Effector CD8-positive, alpha-beta T cell (primary cell): ENCODE results near the gene DOC2A.

Experiments
- DNase-seq: peaks from one replicate; lab custom pipeline; 2025; lab: John Stamatoyannopoulos, UW

DOC2A gene

DNA sequence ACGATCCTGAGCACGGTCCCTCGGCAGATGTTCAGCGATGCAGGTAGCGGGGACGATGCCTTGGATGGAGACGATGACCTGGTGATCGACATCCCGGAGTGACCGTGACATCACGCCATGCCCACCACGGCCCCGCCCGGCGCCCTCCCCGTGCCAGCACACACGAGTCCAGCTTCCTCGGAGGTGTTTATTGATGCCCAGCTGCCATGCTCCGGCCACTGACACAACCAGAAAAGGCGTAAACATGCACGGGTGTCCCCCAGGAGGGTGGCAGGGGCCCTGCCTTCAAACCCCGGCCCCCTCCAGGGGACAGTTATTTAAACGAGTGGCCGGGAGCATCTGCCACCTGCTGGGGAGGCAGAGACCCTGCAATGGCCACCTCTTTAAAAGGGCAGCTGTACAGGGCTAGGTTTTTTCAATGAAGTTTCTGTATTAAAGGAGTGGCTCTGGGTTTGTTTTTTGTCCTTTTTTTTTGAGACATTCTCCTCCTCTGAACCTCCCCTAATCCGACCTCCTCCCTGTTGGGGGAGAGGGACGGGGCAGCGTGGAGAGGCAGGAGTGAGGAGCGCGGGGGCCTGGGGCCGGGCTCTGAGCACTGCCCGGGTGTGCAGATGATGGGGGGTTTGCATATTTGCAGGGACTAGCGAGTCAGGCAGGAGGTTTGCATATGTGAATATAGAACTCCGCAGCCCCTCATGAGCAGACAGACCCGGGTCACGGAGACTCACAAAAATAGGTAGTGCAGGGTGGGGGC lies 5.3 kb downstream of the DOC2A start:
- peak; percentile 8 for DNase-seq

DNA sequence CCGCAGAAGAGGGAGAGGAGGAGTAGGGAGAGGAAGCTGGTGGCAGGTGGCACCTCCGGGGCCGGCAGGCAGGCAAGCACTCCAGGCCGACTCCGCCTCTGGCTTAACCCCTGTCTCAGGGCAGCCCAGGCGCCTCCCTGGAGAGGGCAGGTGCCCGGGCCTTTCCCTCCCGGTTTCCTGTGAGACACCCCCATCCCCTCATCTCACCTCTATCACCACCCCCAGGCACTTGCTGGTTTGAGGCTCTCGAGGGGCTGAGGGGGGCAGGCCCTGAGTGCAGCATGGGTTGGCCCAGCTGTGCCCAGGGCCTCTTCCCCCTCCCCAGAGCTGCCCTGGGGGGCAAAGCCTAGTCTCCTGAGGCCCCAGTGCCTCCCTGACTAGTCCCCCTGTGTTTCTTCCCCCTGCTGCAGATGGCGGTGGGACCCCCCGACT lies 6.0 kb downstream of the DOC2A start:
- no peak for DNase-seq

DNA sequence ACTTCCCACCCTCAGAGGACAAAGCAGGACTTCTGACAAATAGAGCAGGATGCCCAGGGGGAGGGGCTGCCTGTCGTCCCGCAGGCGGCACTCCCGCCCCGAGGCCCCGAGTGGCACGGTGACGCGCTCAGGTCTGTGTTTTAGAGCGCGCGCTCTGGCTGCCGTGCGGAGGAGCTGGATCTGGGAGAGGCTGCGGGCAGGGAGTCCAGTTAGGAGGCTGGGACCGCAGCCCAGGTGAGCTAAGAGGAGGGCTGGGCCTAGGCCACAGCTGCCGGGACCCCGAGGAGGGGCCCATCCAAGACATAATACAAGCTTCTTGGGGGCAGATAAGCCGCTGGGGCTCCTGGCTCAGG lies 6.4 kb downstream of the DOC2A start:
- no peak for DNase-seq

DNA sequence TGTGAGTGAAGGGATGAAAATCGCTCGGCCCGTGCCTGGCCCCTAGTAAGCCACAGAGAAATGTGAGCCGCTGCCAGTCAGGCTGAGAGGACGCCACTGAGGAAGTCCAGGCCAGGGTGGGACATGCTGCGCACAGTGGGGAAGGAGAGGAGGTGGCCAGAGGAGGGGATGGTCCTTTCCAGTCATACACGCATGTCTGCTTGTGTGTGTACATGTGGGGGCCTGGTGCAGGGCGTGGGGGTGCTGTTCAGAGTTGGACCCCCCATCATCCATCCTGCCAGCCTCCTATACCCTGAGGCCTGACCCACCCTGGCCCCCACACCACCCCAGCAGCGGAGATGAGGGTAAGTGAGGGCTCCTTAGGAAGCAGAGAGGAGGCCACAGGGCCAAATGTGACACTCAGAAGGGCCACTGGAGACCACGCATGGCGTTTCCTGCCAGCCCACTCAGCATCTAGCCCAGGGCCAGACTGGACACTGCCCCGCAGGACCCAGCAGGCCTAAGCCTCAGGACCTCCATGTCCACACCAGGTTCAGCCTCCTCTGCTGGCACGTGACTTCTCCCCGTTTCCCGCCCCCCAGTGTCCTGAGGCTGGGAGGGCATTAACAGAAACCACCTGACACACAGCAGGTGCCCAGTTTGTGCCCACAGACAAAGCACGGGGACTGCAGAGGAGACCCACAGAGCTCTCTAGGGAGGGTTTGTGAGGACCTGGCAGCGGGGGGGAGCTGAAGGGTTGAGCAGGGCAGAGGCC lies 7.0 kb downstream of the DOC2A start:
- no peak for DNase-seq

DNA sequence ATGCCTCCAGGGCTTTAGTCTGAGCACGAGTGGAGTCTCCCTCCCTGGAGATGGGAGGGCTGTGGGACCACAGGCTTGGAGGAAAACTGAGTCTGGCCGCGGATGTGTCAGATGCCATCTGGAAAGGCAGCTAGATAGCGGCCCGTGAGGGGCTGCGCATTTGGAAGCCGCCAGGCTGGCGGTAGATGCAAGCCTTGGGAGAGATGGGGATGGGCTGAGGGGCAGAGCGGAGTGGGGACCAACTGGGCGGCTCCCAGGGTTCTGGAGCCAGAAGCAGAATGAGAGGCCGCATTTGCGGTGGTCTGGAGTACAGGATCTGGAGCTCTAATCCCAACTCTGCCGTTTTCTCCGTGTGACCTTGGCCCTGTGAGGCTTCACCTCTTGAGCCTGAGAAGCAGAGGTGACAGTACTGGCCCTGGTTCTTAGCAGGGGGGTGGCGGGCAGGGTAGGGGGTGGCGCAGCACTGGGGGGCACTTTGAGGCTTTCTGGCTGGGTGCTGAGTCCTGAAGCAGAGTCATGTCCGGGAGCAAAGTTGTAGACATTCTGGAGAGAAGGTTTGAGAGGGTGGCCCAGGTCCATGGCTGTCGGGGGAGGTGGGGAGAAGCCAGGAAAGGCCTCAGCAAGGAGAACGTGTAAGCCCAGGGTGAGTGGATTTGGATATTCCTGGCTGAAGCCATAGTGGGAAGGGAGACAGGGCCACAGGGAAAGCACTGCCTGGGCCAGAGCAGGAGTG lies 8.0 kb downstream of the DOC2A start:
- DNase-seq: no peak

DNA sequence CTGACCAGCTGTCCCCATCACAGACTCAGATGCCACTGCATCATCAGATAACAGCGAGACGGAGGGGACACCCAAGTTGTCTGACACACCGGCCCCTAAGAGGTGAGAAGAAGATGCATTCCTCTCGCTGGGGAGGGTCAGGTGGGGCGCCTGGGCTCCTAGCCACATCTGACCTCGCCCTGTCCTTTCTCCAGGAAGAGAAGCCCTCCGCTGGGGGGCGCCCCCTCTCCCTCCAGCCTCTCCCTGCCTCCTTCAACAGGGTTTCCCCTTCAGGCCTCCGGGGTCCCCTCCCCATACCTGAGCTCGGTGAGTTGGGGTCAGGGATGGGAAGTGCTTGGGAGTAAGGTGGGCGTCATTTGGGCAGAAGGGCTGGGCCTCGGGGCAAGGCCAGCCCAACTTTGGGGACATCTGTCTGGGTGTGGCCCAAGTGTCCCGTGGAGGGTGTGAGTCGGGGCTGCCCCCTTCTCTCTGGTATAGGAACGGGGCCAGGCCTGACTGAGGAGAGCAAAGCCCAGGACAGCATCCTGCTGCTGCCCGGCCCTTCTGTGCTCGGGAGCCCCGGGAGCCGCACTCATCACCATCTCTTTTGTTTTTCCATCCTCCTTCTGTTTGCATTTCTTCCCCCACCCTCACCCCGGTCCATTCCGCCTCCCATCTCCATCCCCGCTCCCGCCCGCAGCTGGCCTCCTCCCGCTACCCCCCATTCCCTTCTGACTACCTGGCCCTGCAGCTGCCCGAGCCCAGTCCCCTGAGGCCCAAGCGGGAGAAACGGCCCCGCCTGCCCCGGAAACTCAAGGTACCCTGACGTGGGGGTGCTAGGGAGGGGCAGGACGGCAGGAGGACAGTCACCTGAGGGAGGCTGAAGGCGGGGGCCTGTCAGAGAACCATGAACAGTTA lies 9.8 kb downstream of the DOC2A start:
- no peak for DNase-seq

DNA sequence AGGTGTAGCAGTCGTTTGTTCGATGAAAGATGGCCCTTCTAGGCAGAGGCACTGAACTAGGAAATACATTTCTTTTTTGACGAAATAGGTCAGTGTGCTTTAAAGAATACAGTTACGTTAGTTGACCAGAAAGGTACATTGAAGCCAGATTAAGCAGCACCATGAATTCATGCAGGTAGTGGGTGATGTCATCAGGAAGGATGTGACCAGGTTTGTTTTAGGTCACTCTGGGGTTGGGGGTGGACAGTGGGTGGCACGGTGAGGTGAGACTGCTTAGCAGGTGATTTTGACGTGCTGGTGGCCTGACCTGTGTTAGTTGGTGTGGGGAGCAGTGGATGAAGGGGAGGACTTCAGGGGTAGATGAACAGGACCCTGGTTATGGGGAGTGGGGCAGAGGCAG lies 11.2 kb downstream of the DOC2A start:
- DNase-seq: no peak

DNA sequence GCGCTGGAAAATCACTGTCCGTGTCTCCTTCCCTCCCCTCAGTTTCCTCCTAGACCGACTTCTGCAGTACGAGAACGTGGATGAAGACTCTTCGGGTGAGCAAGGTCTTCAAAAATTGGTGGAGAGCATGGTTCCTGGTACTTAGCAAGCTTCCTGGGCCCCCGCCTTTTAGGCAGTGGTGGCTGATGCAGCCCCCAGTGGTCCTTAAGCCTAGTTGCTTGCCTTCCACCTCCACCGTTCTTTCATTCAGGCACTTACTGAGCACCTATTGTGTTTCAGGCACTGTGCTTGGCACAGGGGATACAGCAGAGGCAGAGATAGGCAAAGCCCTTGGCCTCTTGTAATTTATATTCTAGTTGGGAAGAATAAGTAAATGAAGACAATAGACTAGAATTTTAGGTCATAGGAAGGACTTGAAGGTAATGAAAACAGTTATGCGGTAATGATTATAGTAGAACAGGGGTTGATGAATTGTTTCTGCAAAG lies 14.0 kb downstream of the DOC2A start:
- no peak for DNase-seq

DNA sequence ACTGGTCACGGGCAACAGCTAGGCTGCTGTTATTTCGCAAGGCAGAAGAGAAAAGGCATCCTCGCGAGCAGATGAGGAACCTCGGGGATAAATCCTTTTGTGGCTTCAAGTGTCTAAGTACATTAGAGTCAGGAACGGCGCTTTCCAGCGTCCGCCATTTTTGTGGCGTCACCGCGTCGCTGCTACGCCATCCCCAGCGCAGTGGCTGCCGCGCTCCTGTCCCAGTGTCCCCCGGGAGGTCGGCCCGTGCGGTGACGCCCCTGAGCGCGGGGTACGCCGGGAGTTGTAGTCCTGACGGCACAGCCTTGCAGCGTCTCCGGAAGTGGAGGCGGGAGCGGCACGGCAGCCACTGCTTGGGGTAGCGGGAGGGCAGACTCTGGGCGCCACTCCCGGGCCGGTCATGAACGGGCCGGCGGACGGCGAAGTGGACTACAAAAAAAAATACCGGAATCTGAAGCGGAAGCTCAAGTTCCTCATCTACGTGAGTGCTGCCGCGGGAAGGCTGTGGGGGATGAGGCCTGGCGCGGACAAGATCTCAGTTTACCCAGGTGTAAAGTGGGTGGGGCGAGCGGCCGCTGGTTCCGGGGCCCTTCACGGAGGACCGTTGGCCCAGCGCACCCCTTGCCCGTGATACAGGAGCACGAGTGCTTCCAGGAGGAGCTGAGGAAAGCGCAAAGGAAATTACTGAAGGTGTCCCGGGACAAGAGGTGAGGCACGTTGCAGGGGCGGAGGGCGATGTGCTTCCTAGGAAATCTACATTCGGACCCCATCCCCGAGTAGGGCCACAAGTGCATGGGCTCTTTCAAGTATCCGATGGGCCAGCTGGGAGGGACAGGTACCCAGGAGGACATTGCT lies 14.7 kb downstream of the DOC2A start, which contains the start of gene INO80E:
Gene INO80E, plus strand, starts transcription at position 331 of the 855 bp plus-strand sequence. Its CDS starts 70 bp downstream, at position 401.
- DNase-seq: peak; percentile 98

DNA sequence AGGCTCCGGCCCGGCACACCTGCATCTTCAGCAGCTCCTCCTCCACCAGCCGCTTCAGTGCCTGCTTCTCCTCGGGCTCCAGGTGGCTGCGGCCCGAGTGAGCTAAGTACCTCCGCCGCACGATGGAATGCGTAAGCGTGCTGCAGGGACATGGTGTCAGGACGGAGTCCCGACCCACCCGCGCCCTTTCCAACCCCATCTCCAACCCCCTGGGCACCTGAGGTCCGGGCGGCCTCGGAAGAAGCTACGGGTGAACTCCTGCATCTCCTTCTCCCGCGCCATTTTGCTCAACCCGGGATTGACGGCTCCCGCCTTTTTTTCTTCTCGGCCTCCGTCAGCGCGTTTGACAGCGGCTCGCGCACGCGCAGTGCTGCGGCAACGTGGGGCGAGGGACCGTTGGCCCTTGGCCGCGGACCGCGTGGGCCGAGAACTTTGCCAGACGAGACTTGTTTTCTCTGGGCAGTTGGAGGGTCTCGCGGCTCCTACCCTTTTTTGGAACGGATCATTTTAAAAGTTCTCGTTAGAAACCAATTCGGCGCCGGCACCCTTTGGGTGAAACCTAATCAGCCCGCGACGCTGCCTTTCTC lies 15.4 kb downstream of the DOC2A start, which contains the start of gene HIRIP3:
Gene HIRIP3, minus strand, starts transcription at position 294 of the 587 bp plus-strand sequence. Its CDS starts 12 bp downstream, at position 282.
- peak; percentile 77 for DNase-seq

DNA sequence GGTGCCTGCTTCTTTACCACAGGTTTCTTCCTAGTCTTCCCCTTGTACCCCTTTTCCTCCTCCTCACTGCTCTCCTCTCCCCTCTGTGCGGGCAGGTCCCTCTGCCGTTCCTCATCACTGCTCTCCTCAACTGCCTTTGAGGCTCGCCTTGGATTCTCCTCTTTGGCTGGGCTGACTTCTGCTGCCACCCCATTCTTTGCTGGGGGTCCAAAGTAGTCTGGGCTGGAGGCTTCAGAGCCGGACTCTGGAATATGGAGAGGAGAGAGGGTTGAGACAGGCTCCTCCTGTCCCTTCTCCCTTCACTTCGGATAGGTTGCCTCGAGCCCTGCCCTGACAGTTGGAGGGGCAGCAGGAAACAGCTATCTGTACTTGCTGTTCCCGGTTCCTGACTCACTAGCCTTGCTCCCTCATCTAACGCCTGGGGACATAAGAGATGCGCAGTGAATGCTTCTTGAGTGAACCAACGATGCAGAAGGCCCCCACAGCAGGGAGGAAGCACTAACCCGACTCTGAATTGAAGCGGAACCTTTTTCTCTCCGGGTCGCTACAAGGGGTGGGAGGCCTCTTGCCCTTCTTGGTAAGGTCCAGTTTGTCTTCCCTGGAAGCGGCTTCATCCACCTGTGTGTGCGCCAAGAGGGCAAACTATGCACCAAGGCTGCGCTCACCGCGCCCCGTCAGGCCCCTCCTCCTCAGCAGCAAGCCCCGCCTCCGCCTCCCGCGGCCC lies 16.1 kb downstream of the DOC2A start:
- DNase-seq: no peak

DNA sequence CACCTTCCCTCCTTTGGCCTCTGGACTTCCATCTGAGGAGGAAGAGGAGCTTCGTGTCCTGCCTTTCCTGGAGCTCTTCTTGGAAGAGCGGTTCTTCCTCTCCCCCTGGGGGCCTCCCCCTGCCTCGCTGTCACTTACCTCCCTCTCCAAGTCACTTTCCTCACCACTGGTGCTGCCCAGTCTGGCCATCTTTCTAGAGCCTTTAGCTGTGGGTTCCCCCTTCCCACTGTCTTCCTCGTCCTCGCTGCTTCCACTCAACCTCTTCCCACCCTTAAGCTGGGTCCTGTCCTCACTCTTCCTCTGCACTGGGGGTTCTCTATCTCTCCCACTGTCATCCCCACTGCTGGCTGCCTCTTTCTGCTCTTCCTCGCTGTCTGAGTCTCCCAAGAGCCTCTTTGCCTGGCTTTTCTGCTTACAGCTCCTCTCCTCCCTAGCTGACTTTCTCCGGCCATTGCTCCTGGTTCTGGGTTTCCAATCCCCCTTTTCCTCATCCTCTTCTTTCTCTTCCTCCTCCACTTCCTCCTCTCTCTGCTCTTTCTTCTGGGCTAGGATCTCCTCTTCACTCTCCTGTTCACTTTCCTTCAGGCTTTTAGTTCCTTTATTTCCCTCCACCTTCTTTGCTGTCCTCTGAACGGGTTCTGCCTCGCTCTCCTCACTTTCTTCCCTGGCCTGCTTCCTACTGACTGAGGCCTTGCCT lies 16.8 kb downstream of the DOC2A start:
- no peak for DNase-seq

DNA sequence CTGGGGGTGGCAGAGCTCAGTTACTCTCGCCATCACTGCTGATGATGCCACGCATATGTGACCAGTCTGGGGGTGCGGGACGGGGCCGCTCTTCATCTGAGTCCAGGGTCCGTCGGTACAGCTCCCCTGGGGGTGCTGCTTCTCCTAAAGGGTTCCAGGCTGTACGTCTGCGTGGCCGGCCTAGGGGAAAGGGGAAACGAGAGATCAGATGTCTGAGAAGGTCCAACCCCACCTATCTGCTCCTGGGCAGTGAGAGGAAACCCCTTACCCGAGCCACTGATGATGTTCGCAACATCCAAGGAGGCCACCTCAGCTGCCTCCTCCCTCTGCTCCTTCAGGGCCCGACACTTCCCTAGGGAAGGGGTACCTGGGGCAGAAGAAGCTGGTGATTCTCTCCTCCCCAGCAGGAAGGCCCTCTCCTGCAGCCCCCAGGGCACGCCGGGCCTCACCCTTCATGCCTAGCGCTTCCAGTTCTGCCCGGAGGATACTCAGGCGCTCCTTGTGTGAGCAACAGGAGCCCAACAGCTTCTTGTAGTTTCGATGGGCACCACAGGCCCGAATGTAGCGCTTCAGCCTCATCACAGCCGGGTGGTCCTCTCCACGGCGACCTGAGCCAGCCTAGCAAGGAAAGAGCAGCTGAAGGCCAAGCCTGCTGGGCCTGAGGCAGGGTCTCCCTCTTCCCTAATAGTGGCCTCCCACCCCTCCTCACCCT lies 17.5 kb downstream of the DOC2A start:
- DNase-seq: no peak

DNA sequence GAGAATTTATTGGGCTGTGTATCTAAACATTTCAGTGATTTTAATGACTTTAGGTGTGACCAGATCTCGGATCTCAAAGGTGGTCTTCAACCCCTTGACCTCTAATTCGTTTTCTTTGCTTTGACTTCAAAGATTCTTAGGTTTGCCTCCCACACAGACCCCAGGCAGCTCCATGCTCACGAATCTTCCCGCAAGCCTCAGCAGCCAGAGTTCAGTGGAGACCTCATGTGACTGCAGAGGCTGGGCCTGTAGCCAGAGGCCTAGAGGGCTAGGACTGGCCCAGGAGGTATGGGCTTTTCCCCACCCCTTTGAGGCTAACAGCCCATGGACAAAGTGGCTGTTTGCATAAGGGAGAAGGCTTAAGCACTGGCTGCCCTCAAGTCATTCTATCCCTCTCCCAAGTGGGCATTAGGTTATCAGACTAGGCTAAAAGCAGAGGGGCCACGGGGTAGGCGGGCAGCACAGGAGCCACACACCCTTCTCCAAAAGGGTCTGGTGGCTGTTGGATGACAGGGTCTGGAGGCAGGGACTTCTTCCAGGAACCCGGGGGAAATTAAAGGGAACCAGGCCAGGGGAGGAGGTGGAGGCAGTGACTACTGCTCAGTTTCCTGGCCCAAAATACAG lies 18.4 kb downstream of the DOC2A start:
- DNase-seq: no peak

DNA sequence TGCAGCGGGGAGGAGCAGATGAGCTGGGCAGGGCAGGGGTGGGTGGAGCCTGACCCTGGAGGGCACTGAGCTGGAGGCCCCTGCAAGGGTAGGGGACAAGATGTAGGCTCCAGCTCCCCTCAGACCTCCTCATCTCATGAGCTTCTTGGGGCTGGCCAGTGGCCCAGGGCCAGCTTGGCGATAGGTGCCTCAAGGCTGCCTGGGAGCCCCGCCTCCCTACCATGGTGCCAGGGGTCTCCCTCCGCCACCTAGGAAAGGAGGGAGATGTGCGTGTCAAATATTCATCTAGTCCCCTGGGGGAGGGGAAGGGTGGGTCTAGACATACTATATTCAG lies 19.3 kb downstream of the DOC2A start:
- DNase-seq: no peak

DNA sequence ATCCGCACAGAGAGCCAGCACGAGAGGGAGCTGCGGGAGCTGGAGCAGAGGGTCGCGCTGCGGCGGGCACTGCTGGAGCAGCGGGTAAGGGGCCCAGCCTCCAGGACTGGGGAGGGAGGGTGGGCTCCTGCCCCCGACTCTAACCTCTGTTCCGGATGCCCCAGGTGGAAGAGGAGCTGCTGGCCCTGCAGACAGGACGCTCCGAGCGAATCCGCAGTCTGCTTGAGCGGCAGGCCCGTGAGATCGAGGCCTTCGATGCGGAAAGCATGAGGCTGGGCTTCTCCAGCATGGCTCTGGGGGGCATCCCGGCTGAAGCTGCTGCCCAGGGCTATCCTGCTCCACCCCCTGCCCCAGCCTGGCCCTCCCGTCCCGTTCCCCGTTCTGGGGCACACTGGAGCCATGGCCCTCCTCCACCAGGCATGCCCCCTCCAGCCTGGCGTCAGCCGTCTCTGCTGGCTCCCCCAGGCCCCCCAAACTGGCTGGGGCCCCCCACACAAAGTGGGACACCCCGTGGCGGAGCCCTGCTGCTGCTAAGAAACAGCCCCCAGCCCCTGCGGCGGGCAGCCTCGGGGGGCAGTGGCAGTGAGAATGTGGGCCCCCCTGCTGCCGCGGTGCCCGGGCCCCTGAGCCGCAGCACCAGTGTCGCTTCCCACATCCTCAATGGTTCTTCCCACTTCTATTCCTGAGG lies 19.8 kb downstream of the DOC2A start:
- DNase-seq: no peak

DNA sequence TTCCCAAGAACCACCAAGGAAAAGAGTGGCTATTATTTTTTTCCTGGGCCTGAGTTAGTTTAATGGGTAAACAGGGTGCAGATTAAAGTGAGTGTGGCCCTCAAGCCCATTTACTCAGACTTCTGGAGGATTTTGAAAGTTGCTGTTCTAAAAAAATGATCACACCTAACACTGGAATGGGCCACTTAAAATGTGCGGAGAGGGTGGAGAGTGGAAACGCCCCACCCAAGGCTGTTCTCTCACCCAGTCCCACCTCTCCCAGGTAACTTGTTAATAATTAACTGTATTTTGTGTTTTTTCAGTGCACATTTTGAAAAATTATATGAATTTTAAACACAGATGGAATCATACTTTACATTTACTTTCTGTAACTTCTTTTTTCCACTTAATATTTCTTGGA lies 20.8 kb downstream of the DOC2A start:
- DNase-seq: no peak
